Neural cell (in vitro differentiated cells): ENCODE results near the gene TMEM40.
"Not testable (repeated sequence)": the region's sequence is repeated elsewhere in the genome, so short reads cannot be mapped to it uniquely, and the experiment has no call there.

Source experiments
- EZH2 ChIP-seq: fragments of 200-600, 300-800 bp; shearing (Covaris generic), sonication (generic); IDR thresholded peaks from 2 replicates; pipeline ENCODE4 v1.6.1; 2014; ENCODE audit warnings: antibody characterized with exemption, low read length, borderline replicate concordance, mild to moderate bottlenecking; ENCODE audit not compliant: insufficient read depth, poor library complexity, severe bottlenecking
- SMC3 ChIP-seq: fragments of 450-650 bp; conservative IDR thresholded peaks from 2 replicates; pipeline ENCODE4 v1.6.1; 2014; ENCODE audit warnings: antibody characterized with exemption, mild to moderate bottlenecking, moderate library complexity; ENCODE audit not compliant: poor library complexity
- TF ChIP-seq, protein P1 (sequence below): fragments of 450-650 bp; IDR thresholded peaks from 2 replicates; pipeline ENCODE4 v1.5.1; 2014; ENCODE audit warnings: antibody characterized with exemption, mild to moderate bottlenecking, moderate library complexity; ENCODE audit not compliant: poor library complexity, severe bottlenecking

DNA sequence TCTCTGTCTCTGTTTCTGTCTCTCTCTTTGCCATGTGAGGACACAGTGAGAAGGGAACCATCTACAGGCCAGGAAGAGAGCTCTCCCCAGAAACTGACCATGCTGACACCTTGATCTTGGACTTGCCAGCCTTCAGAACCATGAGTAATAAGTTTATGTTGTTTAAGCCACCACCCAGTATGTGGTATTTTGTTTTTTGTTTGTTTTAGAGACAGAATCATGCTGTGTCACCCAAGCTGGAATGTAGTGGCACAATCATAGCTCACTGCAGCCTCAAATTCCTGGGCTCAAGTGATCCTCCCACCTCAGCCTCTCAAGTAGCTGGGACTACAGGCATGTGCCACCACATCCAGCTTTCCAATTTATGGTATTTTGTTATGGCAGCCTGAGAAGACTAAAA, 35.7 kb downstream of the TMEM40 start:
- TF ChIP-seq, protein P1, sequence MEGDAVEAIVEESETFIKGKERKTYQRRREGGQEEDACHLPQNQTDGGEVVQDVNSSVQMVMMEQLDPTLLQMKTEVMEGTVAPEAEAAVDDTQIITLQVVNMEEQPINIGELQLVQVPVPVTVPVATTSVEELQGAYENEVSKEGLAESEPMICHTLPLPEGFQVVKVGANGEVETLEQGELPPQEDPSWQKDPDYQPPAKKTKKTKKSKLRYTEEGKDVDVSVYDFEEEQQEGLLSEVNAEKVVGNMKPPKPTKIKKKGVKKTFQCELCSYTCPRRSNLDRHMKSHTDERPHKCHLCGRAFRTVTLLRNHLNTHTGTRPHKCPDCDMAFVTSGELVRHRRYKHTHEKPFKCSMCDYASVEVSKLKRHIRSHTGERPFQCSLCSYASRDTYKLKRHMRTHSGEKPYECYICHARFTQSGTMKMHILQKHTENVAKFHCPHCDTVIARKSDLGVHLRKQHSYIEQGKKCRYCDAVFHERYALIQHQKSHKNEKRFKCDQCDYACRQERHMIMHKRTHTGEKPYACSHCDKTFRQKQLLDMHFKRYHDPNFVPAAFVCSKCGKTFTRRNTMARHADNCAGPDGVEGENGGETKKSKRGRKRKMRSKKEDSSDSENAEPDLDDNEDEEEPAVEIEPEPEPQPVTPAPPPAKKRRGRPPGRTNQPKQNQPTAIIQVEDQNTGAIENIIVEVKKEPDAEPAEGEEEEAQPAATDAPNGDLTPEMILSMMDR, result not testable (repeated sequence)
- not testable (repeated sequence) for TF ChIP-seq SMC3, EZH2
